Gastrocnemius medialis (tissue), 4 donors: Measurements from ENCODE around the gene BATF2. TPM values are rescaled to one million over a fixed set of nuclear protein-coding genes. Genes with fewer than 3 reads are reported as not detected.

Experiments
- ATAC-seq, 2 donors: fragments of 150-250 bp; one replicate each; pipeline ENCODE4 v1.9.1; 2016
- DNase-seq, 2 donors: peaks; one replicate each; pipeline ENCODE4 v3.0.0-alpha.2; 2019
- H3K27ac ChIP-seq, 4 donors: fragments of 200-600 bp; sonication (generic); 1 replicate in 1 of 4; 2 replicates in 3 of 4; pipeline ENCODE4 v1.5.1; 2016 to 2018; ENCODE audit warnings: mild to moderate bottlenecking in 2 of 4, moderate library complexity in 1 of 4
- H3K27me3 ChIP-seq, 3 donors: fragments of 200-600 bp; sonication (generic) in 2 of 3; 1 replicate in 1 of 3; 2 replicates in 2 of 3; pipeline versions ENCODE4 v1.5.1 to v1.6.0; 2016 to 2019; ENCODE audit warnings: mild to moderate bottlenecking in 1 of 3, moderate library complexity in 1 of 3
- H3K36me3 ChIP-seq, 2 donors: fragments of 200-600 bp; sonication (generic) in 1 of 2; one replicate each; pipeline ENCODE4 v1.5.1; 2017 to 2018
- H3K4me1 ChIP-seq, 2 donors: fragments of 200-600 bp; sonication (generic) in 1 of 2; one replicate each; pipeline ENCODE4 v1.5.1; 2016 to 2017; ENCODE audit warnings: mild to moderate bottlenecking in 2 of 2
- H3K4me3 ChIP-seq, 4 donors: fragments of 200-600 bp; sonication (generic) in 3 of 4; 1 replicate in 1 of 4; 2 replicates in 3 of 4; pipeline ENCODE4 v1.5.1; 2016 to 2019; ENCODE audit warnings: mild to moderate bottlenecking in 2 of 4
- H3K9me3 ChIP-seq, 3 donors: fragments of 200-600 bp; sonication (generic) in 2 of 3; 1 replicate in 1 of 3; 2 replicates in 2 of 3; pipeline ENCODE4 v1.5.1; 2016 to 2019
- CTCF ChIP-seq, 5 experiments: fragments of 450-650 bp in 3 of 5; fragments of 200-600 bp in 2 of 5; sonication (generic) in 2 of 5; IDR thresholded peaks in 4 of 5; conservative IDR thresholded peaks in 1 of 5; 1 replicate in 4 of 5; 2 replicates in 1 of 5; pipeline ENCODE4 v1.5.1; 2016 to 2019; ENCODE audit warnings: antibody characterized with exemption in 5 of 5, mild to moderate bottlenecking in 3 of 5, moderate library complexity in 3 of 5
- POLR2A ChIP-seq, 2 donors: fragments of 450-650 bp; IDR thresholded peaks; one replicate each; pipeline ENCODE4 v1.6.1; 2017; ENCODE audit warnings: antibody characterized with exemption in 2 of 2, mild to moderate bottlenecking in 2 of 2, moderate library complexity in 2 of 2
- in situ Hi-C, 4 donors: fragments of 200-750 bp; cut with MboI; loops; one replicate each; pipeline versions ENCODE4 v1.15.0 to v1.8.0; 2017; ENCODE audit warnings: low sequenced_read_pairs in 4 of 4
- intact Hi-C: fragments of 100-400 bp; cut with DNase I; formaldehyde crosslinking; loops from one replicate; pipeline ENCODE4 v1.15.1; 2023; ENCODE audit warnings: low total_unique reads
- total RNA-seq, 4 donors: library from RNA; depleted of rRNA; stranded (reverse); fragments of >200 nt; gene quantifications; one replicate each; pipeline versions ENCODE4 v1.1.0 to v1.2.3, GENCODE V29; 2016

Gene BATF2
- total RNA-seq, 4 donors from 2014 or later: 0.97 to 3.3 (median 2.3) TPM

GRCh38 chr11:65017937-65018336 lies 21.2 kb upstream of the BATF2 start:
- no peak for TF ChIP-seq POLR2A (IDR thresholded peaks at IDR 0.05)
- TF ChIP-seq CTCF (IDR thresholded peaks at IDR 0.05 in 4 of 5, conservative IDR thresholded peaks at IDR 0.05 in 1 of 5): no peak
- Histone ChIP-seq H3K4me1 (peaks cover 14 to 18% of the 10 kb centered on the region in 2 donors), H3K27ac (no peak overlapping the region), H3K27me3 (no peaks in the 10 kb centered on the region), H3K36me3 (peaks cover 0 to 45% of the 10 kb centered on the region in 2 donors), H3K4me3 (no peak overlapping the region), H3K9me3 (no peaks in the 10 kb centered on the region)
- intact Hi-C loops (no loop called here), in situ Hi-C loops (no loop called here)
- ATAC-seq (no peak), DNase-seq (no peak)

- Histone ChIP-seq H3K27me3 (no peaks in the 10 kb centered on the region), H3K9me3 (no peaks in the 10 kb centered on the region), H3K27ac (no peak overlapping the region), H3K4me3 (no peak overlapping the region), H3K4me1 (peaks cover 14 to 18% of the 10 kb centered on the region in 2 donors), H3K36me3 (peaks cover 0 to 38% of the 10 kb centered on the region in 2 donors)
- intact Hi-C loops (no loop called here), in situ Hi-C loops (no loop called here)
- TF ChIP-seq CTCF (IDR thresholded peaks at IDR 0.05 in 4 of 5, conservative IDR thresholded peaks at IDR 0.05 in 1 of 5) (no peak), POLR2A (IDR thresholded peaks at IDR 0.05) (no peak)
- DNase-seq (no peak), ATAC-seq (no peak)
Measured at GRCh38 chr11:65016705-65017104, 19.9 kb upstream of the BATF2 start.

GRCh38 chr11:65014726-65015227 lies 18.0 kb upstream of the BATF2 start:
- Histone ChIP-seq H3K27ac (peak overlapping the region; percentile 95 to 100 (median 97)), H3K9me3 (no peaks in the 10 kb centered on the region), H3K27me3 (no peaks in the 10 kb centered on the region), H3K4me3 (peak overlapping the region; percentile 78 to 99 (median 87)), H3K36me3 (peaks cover 0 to 19% of the 10 kb centered on the region in 2 donors), H3K4me1 (peaks cover 14 to 18% of the 10 kb centered on the region in 2 donors)
- in situ Hi-C loops (no loop called here), intact Hi-C loops (loop anchor here (1.0 to 5.0 kb wide), 8 partner anchors 13 to 903 kb away; partner anchors contain the start of genes ATG2A, C11orf68, CAPN1 and DRAP1)
- ATAC-seq: peak; percentile 18 to 26
- TF ChIP-seq CTCF (IDR thresholded peaks at IDR 0.05 in 4 of 5, conservative IDR thresholded peaks at IDR 0.05 in 1 of 5): no peak
- TF ChIP-seq POLR2A (IDR thresholded peaks at IDR 0.05): no peak
- DNase-seq: peak; percentile 8 to 42

- peak; percentile 95 for ATAC-seq
- TF ChIP-seq POLR2A (IDR thresholded peaks at IDR 0.05): peak; percentile 28 to 54
- peak; percentile 76 to 94 (median 90) for TF ChIP-seq CTCF (IDR thresholded peaks at IDR 0.05 in 4 of 5, conservative IDR thresholded peaks at IDR 0.05 in 1 of 5)
- no peaks in the 10 kb centered on the region for H3K9me3 ChIP-seq
- H3K27me3 ChIP-seq: no peaks in the 10 kb centered on the region
- intact Hi-C loops: loop anchor here (1.0 to 5.0 kb wide), 9 partner anchors 13 to 903 kb away; partner anchors contain the start of genes ATG2A, C11orf68, CAPN1 and CDCA5
- H3K27ac ChIP-seq: peak within 1 kb of the TSS; percentile 95 to 100 (median 97)
- DNase-seq: peak; percentile 79 to 88
- peaks cover 14 to 18% of the 10 kb centered on the region in 2 donors for H3K4me1 ChIP-seq
- in situ Hi-C loops: no loop called here
- peak within 1 kb of the TSS; percentile 78 to 99 (median 87) for H3K4me3 ChIP-seq
- H3K36me3 ChIP-seq: peaks cover 0 to 13% of the 10 kb centered on the region in 2 donors
Measured at GRCh38 chr11:65013888-65014725, 17.3 kb upstream of the BATF2 start, which contains the start of gene ARL2. TSS of gene ARL2 (plus strand) at chr11:65014160. CDS start at chr11:65014208, 48 bp downstream.
